Nasal cavity respiratory epithelium epithelial cell of viscerocranial mucosa (primary cell): ENCODE measurements around the gene ANKRD34A. TPM values are rescaled to one million over a fixed set of nuclear protein-coding genes. Genes with fewer than 3 reads are reported as not detected.

Experiments
- total RNA-seq: library from RNA; depleted of rRNA; stranded (reverse); fragments of >200 nt; gene quantifications from 2 replicates; pipeline ENCODE4 v1.2.3, GENCODE V29; 2014

ANKRD34A gene
- under 0.01 and 0.21 TPM in 2 replicates for total RNA-seq

GRCh38 chr1:145964328-145965118, at the start of gene ANKRD34A, which contains the start of gene POLR3GL:
Gene ANKRD34A (minus strand): TSS chr1:145964575. CDS start chr1:145961759, 2,816 bp downstream.
Gene POLR3GL (plus strand): TSS chr1:145964690. CDS start chr1:145974866, 10,176 bp downstream.

GRCh38 chr1:145996433-145997015, 32.1 kb upstream of the ANKRD34A start, which contains the start of gene TXNIP:
Gene TXNIP (minus strand): TSS chr1:145996579. CDS start chr1:145996266, 313 bp downstream.

GRCh38 chr1:145957443-145958319, 6.7 kb downstream of the ANKRD34A start, which contains the start of gene LIX1L:
Gene LIX1L (minus strand): TSS chr1:145958017. CDS start chr1:145957927, 90 bp downstream.

GRCh38 chr1:145927063-145927886, 37.1 kb downstream of the ANKRD34A start, which contains the start of gene RBM8A:
Gene RBM8A (minus strand): TSS chr1:145927484. CDS start chr1:145927426, 58 bp downstream.

GRCh38 chr1:145918144-145918991, 46.0 kb downstream of the ANKRD34A start, which contains the start of gene PEX11B:
Gene PEX11B (minus strand): TSS chr1:145918717. CDS start chr1:145918688, 29 bp downstream.

Other genes starting within 250 kb of the ANKRD34A start
- under 0.01 TPM in 1 of 2 replicates, not detected in the other for gene CD160, start 245.1 kb downstream of the ANKRD34A start, total RNA-seq
- gene RNF115, start 140.5 kb downstream of the ANKRD34A start, total RNA-seq = 10.0 and 10.3 TPM in 2 replicates
- 32.5 and 32.6 TPM in 2 replicates for gene POLR3C, start 140.4 kb downstream of the ANKRD34A start, total RNA-seq
- 0.34 and 0.78 TPM in 2 replicates for gene NUDT17, start 118.9 kb downstream of the ANKRD34A start, total RNA-seq
- gene PIAS3, start 105.5 kb downstream of the ANKRD34A start, total RNA-seq = 5.8 and 23.1 TPM in 2 replicates
- 0.68 and 3.8 TPM in 2 replicates for gene ANKRD35, start 78.7 kb downstream of the ANKRD34A start, total RNA-seq
- 0.34 and 1.7 TPM in 2 replicates for gene ITGA10, start 54.5 kb downstream of the ANKRD34A start, total RNA-seq
- 15.0 and 26.4 TPM in 2 replicates for gene PEX11B, start 45.9 kb downstream of the ANKRD34A start, total RNA-seq
- 92.6 and 157 TPM in 2 replicates for gene RBM8A, start 37.1 kb downstream of the ANKRD34A start, total RNA-seq
- gene LIX1L, start 6.6 kb downstream of the ANKRD34A start, total RNA-seq = 2.4 and 6.1 TPM in 2 replicates
- 5.1 and 7.2 TPM in 2 replicates for gene POLR3GL, start 115 bp upstream of the ANKRD34A start, total RNA-seq
- 8.9 and 34.3 TPM in 2 replicates for gene TXNIP, start 32.0 kb upstream of the ANKRD34A start, total RNA-seq
- not detected in 2 replicates for gene HJV, start 57.2 kb upstream of the ANKRD34A start, total RNA-seq
- 1.7 and 6.1 TPM in 2 replicates for gene NBPF10, start 180.2 kb upstream of the ANKRD34A start, total RNA-seq